ENCODE data around the gene SYTL2.
"Not testable (repeated sequence)": the region's sequence is repeated elsewhere in the genome, so short reads cannot be mapped to it uniquely, and the experiment has no call there.

Gene SYTL2

DNA sequence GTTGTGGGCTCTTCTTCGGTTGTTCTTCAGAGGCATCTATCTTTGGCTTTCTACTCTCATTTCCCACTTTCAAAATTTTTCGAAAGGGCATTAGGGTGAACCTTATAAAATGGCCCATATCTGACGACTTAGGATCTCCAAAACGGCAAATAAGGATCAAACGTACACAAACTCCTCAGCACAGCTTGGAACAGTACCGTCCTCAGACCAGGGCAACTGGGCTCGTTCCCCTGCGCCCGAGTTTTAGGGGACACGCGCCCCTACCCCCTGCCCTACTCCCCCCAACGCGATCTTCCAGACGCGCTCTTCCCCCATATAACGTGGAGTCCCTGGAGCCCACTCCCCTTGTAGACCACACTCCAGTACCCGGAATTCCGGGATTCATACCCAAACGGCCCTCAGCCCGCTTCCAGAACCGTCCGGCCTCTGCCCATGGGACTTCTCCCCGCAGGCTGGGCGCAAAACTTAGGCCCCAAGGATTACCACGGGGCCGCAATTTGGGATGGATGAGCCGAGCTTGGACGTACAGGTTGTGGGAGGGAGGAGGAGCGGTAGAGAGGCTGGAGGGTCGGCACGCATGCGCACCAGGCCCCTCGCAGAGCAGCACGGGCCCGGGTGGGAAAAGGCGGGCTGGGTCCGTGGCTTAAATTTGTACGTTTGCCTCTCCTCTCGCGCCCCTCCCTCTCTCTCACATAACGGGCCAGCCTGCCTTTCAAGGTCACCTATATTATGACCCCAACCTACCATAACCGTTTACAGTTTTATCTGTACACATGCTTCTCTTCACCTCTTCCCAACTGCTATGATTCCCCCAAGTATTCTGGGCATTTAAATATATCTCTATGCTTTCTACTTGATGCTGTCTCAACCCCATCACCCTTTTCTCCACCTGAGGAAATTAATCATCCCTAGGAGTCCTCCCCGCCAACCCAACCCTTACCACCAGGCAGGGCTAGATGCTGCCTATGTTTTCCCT, 128.3 kb downstream of the SYTL2 start:
- DNase-seq (ENCODE audit: low read depth): peak; percentile 46

DNA sequence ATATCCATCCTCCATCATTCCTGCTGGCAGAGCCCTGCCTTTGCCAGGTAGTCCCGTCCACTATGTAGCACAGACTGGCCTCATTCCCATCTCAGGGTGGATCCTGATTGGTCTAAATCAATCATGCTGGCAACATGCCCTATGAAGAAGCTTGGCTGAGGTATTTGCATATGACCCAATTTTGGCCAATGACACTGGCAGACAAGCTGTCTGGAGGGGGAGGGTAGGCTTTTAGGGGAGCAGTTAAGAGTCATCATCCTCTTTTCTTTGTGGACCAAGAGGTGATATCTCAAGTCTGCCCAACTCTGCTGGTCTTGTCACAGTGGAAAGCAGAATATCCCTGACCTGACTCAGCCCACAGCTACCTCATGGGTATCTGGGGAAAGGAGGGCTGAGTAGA, 130.0 kb downstream of the SYTL2 start:
- no peak for DNase-seq (ENCODE audit: low read depth)

DNA sequence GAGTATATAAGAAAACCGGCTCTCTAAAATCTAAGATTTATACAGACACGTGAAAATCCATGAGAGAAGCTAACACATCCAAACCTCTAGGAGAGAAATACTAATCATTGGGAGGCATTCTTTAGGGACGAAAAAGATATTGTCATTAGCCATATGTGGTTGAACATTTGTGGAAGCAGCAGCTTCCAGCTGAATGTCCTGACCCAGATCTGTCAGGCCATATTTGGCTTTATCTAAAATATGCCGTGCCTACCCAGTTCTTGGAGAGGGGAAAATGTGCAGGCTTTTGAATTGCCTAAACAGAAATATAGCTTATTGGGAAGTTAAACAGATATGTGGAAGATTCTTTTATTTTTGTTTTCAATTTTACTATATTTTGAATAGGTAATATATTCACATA, 131.4 kb downstream of the SYTL2 start:
- DNase-seq (ENCODE audit: low read depth): no peak

DNA sequence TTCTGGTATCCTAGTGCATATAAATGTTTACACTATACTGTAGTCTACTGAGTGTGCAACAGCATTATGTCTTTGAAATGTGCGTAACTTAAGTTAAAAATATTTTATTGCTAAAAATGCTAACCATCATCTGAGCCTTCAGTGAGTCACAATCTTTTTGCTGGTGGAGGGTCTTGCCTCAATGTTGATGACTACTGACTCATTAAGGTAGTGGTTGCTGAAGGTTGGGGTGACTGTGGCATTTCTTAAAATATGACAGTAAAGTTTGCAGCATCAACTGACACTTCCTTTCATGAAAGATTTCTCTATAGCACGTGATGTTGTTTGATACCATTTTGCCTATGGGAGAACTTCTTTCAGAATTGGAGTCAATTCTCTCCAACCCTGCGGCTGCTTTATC, 137.5 kb downstream of the SYTL2 start:
- DNase-seq (ENCODE audit: low read depth): no peak

DNA sequence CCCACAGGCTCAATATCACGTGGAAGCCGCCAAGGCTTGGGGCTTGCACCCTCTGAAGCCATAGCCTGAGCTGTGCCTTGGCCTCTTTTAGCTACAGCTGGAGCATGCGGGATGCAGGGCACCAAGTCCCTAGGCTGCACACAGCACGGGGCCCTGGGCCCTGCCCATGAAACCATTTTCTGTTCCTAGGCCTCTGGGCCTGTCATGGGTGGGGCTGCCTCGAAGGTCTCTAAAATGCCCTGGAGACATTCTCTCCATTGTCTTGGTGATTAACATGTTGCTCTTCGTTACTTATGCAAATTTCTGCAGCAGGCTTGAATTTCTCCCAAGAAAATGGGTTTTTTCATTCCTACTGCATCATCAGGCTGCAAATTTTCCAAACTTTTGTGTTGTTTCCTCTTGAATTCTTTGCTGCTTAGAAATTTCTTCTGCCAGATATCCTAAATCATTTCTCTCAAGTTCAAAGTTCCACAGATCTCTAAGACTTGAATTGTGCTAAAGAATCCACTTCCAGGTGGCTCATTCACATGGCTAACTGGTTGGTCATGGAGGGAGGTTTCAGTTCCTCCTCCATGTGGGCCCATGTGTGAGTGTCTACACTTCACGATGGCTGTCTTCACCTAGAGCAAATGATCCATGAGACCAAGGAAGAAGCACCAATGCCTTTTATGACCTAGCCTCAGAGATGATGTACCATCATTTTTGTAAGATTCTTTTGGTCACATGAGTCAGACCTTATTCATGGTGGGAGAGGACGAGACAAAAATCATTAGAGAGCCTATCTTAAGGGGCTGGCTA, 138.6 kb downstream of the SYTL2 start:
- no peak for DNase-seq (ENCODE audit: low read depth)

DNA sequence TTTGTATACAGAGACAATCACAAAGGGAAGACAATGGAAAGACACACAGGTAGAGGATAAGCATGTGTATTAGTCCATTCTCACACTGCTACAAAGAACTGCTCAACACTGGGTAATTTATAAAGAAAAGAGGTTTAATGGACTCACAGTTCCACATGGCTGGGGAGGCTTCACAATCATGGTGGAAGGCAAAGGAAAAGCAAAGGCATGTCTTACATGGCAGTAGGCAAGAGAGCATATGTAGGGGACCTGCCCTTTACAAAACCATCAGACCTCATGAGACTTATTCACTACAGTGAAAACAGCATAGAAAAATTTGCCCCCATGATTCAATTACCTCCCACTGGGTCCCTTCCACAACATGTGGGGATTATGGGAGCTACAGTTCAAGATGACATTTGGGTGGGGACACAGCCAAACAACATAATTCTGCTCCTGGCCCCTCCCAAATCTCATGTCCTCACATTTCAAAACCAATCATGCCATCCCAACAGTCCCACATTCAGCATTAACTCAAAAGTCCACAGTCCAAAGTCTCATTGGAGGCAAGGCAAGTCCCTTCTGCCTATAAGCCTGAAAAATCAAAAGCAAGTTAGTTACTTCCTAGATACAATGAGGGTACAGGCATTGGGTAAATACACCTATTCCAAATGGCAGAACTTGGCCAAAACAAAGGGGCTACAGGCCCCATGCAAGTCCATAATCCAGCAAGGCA, 139.8 kb downstream of the SYTL2 start:
- DNase-seq (ENCODE audit: low read depth): not testable (repeated sequence)

DNA sequence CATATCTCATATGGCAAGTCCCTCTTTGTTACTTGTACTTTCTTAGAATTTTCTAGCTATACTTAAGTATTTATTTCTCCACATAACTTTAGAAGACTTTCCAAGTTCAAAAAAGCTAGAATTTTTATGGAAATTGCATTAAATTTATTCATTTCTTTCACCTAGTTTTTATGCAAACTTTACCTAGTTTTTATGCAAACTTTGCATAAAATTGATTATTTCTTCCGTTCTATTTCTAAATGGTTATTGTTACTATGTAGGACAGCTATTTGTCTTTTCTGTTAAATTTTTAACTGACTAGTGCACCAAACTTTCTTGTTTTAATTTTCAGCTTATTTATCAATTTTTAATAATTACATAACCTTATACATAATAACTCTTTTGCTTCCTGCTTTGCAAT, 142.8 kb downstream of the SYTL2 start:
- DNase-seq (ENCODE audit: low read depth): no peak

DNA sequence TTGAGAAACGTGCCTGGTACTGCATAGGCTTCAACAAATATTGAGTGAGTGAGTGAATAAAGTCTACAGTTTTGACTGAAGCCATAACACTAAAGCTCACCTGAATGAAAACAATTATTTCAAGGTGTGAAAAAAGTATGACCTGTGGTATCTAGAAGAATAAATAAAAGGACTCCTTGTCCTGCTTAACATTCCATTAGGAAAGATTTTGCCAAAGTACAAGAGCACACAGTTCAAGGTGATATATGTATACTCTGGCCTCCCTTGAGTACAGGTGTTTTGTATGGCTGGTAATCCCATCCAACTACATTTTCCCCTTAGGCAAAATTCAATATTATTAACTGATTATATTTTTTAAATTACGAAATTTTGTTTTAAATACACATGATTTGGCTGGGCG, 144.3 kb downstream of the SYTL2 start:
- no peak for DNase-seq (ENCODE audit: low read depth)

DNA sequence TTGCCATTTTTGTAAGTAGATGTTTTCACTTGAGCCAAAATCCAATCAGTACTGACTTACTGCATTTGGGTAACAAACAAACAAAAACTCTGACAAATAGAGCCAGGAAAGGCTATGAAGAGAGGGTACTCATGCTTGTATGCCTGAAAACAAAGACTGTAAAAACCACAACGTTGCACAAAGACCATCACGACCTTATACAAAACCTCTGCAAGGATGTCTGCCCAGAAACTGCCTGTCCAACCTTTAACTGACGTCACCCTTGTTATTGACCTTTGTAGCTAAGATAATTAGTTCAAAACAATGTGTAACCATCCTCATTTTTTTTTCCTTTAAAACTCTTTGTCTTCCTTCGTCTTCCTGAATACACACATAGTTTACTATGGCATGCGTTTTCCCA, 145.2 kb downstream of the SYTL2 start:
- DNase-seq (ENCODE audit: low read depth): no peak

DNA sequence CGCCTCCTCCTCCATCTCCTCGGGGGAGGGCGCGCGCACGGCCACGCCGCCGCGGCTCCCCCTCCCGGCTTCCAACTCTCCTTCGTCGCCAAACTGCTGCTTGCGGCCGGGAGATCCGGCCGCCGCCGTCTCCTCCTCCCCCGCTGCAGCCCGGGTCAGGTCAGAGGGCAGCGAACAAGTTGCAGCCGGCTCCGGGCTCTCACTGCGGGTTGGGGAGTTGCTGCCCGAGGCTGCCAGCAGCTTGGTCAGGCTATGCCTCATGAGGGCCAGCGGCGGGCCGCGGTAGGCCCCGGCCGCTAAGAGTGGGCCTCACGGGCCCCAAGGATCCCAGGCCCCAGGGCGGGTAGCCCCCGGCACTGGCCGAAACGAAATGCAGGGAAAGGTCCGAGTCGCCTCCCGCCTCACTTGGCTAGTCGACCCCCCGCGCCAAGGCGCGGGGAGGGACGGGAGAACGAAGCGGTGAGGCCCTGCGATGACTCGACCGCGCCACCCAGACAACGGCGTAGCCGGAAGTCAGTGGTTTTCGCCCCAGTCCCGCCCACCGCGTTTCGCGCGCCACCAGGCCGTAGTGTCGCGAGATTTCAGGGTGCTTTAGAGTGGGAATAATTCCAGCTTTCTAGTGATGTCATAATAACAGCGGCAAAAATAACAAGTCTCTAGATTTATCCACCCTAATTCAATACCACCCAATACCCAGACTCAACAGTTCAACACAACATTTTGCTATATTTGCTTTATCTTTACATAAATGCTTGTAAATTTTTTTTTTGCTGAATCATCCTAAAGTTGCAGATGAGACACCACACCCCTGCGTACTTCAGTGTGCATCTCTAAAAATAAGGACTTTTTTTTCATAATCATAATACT, 146.1 kb downstream of the SYTL2 start, which contains the start of gene CREBZF:
TSS of gene CREBZF (minus strand) at position 515 of the 867 bp plus-strand sequence. CDS start at position 261, 254 bp downstream.
- DNase-seq (ENCODE audit: low read depth): peak; percentile 84

DNA sequence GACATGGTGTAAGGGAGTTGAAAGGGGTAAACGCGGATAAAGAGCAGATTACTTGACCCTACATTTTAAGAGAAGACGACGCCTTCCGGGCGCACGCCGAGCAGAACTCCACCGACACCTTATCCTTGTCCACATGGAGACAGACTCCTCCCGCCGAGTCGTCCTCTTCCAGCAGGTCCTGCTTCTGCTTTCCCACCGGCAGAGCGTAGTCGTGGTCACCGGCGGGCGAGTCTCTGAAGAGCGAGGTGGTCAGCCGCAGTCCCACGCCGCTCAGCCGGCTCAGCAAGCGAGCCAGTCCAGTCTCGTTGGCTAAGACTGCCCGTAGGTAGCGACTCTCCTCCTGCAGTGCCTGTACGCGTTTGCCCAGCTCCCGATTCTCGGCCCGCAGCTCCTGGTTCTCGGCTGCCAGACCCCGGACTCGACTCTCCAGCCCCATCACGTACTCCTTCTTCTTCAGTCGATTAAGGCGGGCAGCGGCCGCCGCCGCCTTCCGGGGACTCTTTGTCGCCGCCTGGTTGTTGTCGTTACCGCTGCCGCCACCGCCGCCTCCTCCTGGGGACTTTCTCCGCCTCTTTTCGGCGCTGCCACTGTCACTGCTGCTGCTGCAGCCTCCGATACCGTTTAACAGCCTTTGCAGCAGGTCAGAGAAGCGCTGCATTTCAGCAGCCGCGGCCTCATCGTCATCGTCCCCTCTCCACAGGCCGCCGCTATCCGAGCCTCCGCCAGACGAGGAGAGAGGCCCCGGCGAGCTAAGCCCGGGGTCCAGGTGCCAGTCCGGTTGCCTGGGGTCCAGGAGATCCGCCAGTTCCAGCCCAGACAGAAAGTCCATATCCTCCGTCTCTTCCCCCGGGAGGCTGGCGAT, 147.0 kb downstream of the SYTL2 start:
- peak; percentile 68 for DNase-seq (ENCODE audit: low read depth)

DNA sequence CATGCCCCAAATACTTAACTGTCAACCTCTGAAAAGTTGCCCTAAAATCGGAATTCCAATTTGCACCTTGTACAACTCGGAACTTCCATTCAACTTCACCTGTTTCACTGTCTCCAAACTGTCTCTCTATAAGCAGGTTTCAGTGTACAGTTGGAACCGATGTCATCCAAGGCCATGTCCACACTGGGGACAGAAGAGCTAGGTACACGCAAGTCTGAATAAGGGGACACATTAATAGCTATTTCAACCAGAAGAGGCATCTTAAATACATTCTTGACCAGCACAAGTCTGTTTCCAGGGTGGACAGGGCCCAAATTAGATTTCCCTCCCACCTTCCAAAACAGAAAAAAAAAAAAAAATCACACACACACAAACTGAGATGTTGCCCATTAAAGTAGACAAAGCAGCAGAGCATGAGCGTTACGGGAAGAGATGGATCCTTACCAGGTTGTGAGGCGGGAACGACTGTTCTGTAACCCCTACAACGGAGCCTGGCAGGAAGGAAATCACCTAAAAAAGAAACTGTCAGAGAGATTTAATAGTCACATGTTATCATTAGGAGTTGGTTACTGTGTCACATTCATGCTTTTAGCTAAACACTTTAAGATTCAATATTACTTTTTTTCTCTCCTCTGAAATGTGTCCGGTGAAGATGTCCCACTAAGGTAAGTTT, 147.7 kb downstream of the SYTL2 start:
- no peak for DNase-seq (ENCODE audit: low read depth)

DNA sequence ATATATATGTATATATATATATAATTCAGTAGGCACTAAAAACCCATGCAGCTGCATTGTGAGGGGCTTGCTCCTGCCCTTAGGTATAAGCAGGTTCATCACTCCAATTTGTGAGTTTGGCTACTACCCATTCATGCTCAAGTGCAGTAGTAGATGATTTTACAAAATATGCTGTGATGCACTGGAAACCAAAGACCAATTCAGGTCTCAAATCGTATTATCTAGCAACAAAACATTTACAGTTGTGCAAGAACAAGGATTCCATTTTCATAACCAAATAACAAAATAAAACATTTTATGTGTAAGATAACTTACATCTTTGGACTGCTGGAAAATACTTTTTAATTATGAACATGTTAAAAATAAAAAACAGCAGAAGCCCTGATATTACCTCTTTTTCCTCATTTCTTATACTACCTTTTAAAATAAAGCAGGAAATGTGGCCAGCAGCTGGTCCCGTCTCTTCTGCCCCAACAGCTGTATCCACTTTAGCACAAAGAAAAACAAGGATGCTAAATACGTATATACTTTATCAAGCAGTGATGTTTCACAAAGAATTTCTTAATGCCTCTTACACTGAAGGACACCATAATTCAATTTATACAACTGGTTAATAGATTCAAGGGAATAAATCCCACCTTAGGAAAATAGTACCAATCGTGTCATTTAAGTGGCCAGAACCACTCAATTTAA, 148.8 kb downstream of the SYTL2 start:
- no peak for DNase-seq (ENCODE audit: low read depth)

DNA sequence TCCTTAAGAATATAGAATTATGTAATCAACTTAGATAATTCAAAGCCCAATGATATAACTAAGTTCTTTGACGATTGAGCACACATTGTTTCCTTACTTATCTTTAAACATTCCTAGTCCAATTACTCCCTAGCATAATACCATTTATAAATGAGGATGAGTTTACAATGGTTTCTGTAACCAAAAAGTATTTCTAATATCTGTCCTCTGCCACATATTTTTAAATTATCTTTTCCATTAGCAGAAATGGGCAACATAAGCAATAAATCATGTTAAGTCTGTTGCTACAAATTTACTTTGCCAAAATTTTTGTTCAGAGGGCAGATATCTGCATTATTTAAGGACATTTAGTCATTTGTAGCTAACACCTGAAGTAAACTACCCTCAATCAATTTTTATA, 152.8 kb downstream of the SYTL2 start:
- DNase-seq (ENCODE audit: low read depth): no peak

DNA sequence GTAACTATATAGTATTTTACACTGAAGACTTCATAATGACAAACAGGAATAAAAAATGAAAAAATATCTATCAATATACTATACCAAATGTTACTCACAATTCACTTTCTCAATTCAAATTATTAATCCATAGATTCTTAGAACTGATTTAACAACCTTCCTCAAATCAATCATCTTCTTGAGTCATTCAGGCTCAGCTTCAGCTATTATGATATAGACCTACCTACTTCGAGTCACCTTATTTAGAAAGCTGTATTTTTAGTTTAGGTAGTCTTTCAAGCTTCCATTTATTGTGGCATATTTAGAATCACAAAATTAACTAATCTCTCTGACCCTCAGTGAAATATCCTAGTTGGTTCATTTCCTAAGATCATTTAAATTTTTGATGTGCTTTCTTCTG, 154.2 kb downstream of the SYTL2 start:
- no peak for DNase-seq (ENCODE audit: low read depth)

DNA sequence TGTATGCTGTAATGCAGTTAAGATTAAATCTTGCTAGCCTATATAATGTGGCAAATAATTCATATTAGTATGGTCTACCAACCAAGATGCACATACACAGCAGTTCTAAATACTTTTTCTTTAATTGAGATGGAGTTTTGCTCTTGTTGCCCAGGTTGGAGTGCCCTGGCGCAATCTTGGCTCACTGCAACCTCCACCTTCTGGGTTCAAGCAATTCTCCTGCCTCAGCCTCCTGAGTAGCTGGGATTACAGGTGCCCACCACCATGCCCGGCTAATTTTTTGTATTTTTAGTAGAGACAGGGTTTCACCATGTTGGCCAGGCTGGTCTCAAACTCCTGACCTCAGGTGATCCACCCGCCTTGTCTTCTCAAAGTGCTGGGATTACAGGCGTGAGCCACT, 156.6 kb downstream of the SYTL2 start:
- DNase-seq (ENCODE audit: low read depth): not testable (repeated sequence)

DNA sequence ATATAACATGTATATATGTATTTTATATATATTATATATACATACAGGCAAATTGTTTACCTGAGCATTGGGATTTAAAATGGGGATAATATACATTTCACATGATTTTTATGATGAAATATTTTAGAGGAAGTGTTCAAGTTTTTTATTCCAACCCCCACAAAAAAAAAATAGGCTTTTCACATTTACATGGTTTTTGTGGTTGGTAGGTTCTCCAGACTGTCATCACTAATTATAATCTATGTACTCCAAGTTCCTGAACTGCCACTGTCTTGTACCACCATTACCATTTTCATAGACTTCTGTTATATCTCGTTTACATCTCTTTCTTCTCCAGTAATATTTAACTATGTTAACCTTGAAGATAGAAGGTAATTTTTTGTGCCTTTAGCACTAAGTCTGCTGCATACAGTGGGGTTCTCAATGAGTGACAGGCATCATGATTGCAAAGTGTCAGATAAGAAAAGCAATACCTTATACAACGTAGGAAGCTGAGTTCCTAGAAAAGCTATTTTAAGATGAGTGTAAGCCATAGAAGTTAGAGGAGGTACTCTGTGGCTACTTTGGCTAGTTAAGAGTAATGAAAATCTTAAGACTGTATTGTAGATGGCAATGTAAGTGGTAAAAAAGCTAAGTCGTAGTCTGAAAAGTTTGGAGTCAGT, 158.0 kb downstream of the SYTL2 start:
- DNase-seq (ENCODE audit: low read depth): no peak

DNA sequence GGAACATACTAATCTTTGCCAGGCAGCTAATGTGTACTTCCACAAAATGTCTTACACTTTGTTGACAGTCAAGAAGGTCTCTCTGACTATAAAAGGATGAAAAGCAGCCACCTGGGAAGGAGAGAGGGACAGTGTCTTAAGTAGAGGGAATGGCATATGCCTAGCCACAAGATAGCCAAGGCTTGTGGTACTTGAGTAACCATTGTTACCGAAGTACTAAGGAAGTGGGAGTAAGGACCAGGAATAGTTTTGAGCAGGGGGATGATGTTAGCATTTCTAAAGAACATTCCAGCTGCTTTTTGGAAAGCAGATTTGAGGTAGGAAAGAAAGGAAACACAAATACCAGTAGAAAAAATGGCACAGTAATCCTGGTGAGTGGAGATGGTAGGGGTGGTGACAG, 159.8 kb downstream of the SYTL2 start:
- no peak for DNase-seq (ENCODE audit: low read depth)

Data from stimulated activated CD8-positive, alpha-beta memory T cell treated with anti-CD3 and anti-CD28 coated beads, Interleukin-15, amount 100 ng/mL, for 24 hours (primary cell).